ENCODE measurements around the gene EPPIN. TPM values are rescaled to one million over a fixed set of nuclear protein-coding genes. Genes with fewer than 3 reads are reported as not detected.

Gene EPPIN
- total RNA-seq, 4 donors from 2014 or later = not detected

- intact Hi-C loops (cut with DNase I; ENCODE audit: low total_unique reads) = no loop called here
- 71 to 80% methylated on average over 3 of the region's 3 CpGs for WGBS, 2 donors
- no peak for DNase-seq (ENCODE audit: low spot score in 2 of 2)
- no peak overlapping the region for H3K4me3 ChIP-seq (ENCODE audit: low read depth, poor library complexity, severe bottlenecking)
- TF ChIP-seq CTCF (IDR thresholded peaks at IDR 0.05) (no peak), POLR2A (IDR thresholded peaks at IDR 0.05) (no peak)
Observed at GRCh38 chr20:45496166-45496565, 51.0 kb downstream of the EPPIN start.

- no peak overlapping the region for H3K4me3 ChIP-seq (ENCODE audit: low read depth, poor library complexity, severe bottlenecking)
- WGBS, 2 donors = 80 to 87% methylated on average over 1 of the region's 1 CpG
- intact Hi-C loops (cut with DNase I; ENCODE audit: low total_unique reads) = no loop called here
- no peak for TF ChIP-seq POLR2A (IDR thresholded peaks at IDR 0.05)
- DNase-seq (ENCODE audit: low spot score in 2 of 2) = no peak
Observed at GRCh38 chr20:45495501-45495941, 51.7 kb downstream of the EPPIN start.

Other genes starting within 250 kb of the EPPIN start
- gene RBPJL, start 240.6 kb downstream of the EPPIN start, total RNA-seq = not detected
- gene MATN4, start 239.1 kb downstream of the EPPIN start, total RNA-seq = 1 to 10 TPM in 2 of 4 donors, under 1 TPM in 2; 0.61 to 4.5 (median 1.8) TPM
- gene SDC4, start 199.0 kb downstream of the EPPIN start, total RNA-seq = 100 to 1,000 TPM; 226 to 317 (median 278) TPM
- 10 to 100 TPM; 27.3 to 46.6 (median 36.0) TPM for gene SYS1, start 184.2 kb downstream of the EPPIN start, total RNA-seq
- not detected for gene TP53TG5, start 169.1 kb downstream of the EPPIN start, total RNA-seq
- 100 to 1,000 TPM in 1 of 4 donors, 10 to 100 TPM in 3; 53.2 to 115 (median 72.5) TPM for gene DBNDD2, start 139.1 kb downstream of the EPPIN start, total RNA-seq
- gene PIGT, start 131.3 kb downstream of the EPPIN start, total RNA-seq = 10 to 100 TPM; 33.6 to 64.5 (median 45.6) TPM
- gene WFDC2, start 77.6 kb downstream of the EPPIN start, total RNA-seq = 10 to 100 TPM; 11.3 to 24.7 (median 14.5) TPM
- gene SPINT3, start 31.8 kb downstream of the EPPIN start, total RNA-seq = not detected
- gene WFDC6, start 7.9 kb downstream of the EPPIN start, total RNA-seq = 1 to 10 TPM in 1 of 4 donors, not detected in 3; 1.6 TPM
- not detected for gene WFDC8, start 31.9 kb upstream of the EPPIN start, total RNA-seq
- not detected for gene WFDC10A, start 82.3 kb upstream of the EPPIN start, total RNA-seq
- gene WFDC9, start 83.9 kb upstream of the EPPIN start, total RNA-seq = not detected
- gene WFDC11, start 122.8 kb upstream of the EPPIN start, total RNA-seq = not detected
- not detected for gene WFDC13, start 154.6 kb upstream of the EPPIN start, total RNA-seq
- gene WFDC10B, start 157.6 kb upstream of the EPPIN start, total RNA-seq = 1 to 10 TPM in 1 of 4 donors, under 1 TPM in 1, not detected in 2; 0.54 to 1.9 TPM
- not detected for gene SPINT4, start 174.9 kb upstream of the EPPIN start, total RNA-seq
- gene WFDC3, start 244.5 kb upstream of the EPPIN start, total RNA-seq = 10 to 100 TPM in 3 of 4 donors, 1 to 10 TPM in 1; 8.4 to 37.2 (median 21.1) TPM
- 10 to 100 TPM; 24.5 to 62.9 (median 43.5) TPM for gene DNTTIP1, start 244.6 kb upstream of the EPPIN start, total RNA-seq

Data from lower leg skin (tissue), 4 donors.